Measurements from ENCODE around the gene S100G. TPM values are rescaled to one million over a fixed set of nuclear protein-coding genes. Genes with fewer than 3 reads are reported as not detected.
A peak's percentile ranks its signal among the peaks of the same experiment; 100 is the strongest.

Gene S100G
- total and polyA plus RNA-seq, 2 donors (not counting 3 experiments of a cell fraction or from before 2014, with no cell fraction given), result not detected

- POLR2A ChIA-PET, result no interaction called here
- Histone ChIP-seq H3K9ac (replicated peaks; ENCODE audit: extremely low read depth, insufficient read depth, low read length) (no peak overlapping the region), H3K79me2 (ENCODE audit: control insufficient read depth, insufficient read depth, low read length) (no peaks in the 10 kb centered on the region), H2AFZ (ENCODE audit: low read depth, low read length) (no peak overlapping the region), H3K4me1 (ENCODE audit: control insufficient read depth, extremely low read depth, insufficient read depth, low read length) (no peaks in the 10 kb centered on the region), H3K9me1 (replicated peaks; ENCODE audit: control insufficient read depth, extremely low read depth, insufficient read depth, low read length) (no peaks in the 10 kb centered on the region), H3K27me3 (ENCODE audit: control insufficient read depth in 2 of 2, insufficient read depth in 2 of 2, low read length in 2 of 2) (no peaks in the 10 kb centered on the region), H3K4me2 (ENCODE audit: insufficient read depth, low read length) (no peak overlapping the region), H4K20me1 (replicated peaks; ENCODE audit: control insufficient read depth, extremely low read depth, insufficient read depth, low read length) (no peaks in the 10 kb centered on the region), H3K27ac (ENCODE audit: insufficient read depth, low read depth, low read length) (no peak overlapping the region), H3K36me3 (ENCODE audit: control insufficient read depth in 2 of 2, extremely low read depth in 1 of 2, insufficient read depth in 2 of 2, low read length in 2 of 2) (peaks cover 0 to 3% of the 10 kb centered on the region in 2 experiments), H3K9me3 (replicated peaks; ENCODE audit: control insufficient read depth, insufficient read depth, low read length) (no peaks in the 10 kb centered on the region), H3K4me3 (replicated peaks in 1 of 3; ENCODE audit: insufficient read depth in 1 of 3, low read depth in 1 of 3, low read length in 3 of 3) (no peak overlapping the region)
- dilution Hi-C loops (cut with MboI; ENCODE audit: extremely low pct_ligation_motif_present, low sequenced_read_pairs) (no loop called here), intact Hi-C loops (cut with micrococcal nuclease) (loop anchor here (1.0 kb wide), 2 partner anchors 259 to 572 kb away; partner anchors contain the start of gene GRPR)
- BruUV-seq (replicated peaks), result no TSS peak
- DNase-seq (ENCODE audit: low read depth, low spot score), result peak; percentile 55
- TF ChIP-seq POLR2A (IDR thresholded peaks at IDR 0.05; ENCODE audit: low read depth, low read length) (no peak), CTCF (IDR thresholded peaks at IDR 0.05; ENCODE audit: extremely low read depth in 1 of 2, insufficient read depth in 1 of 2, low read depth in 1 of 2, low read length in 2 of 2) (peak; percentile 61 to 63)
- CTCF ChIA-PET, result interaction anchor here (0.7 to 1.0 kb wide), 4 partner anchors 12 to 573 kb away, joined by 3 to 4 read pairs (median 3); partner anchors contain the start of gene GRPR
- FAIRE-seq, result peak; percentile 85
These were observed 45.2 kb downstream of the S100G start for GRCh38 chrX:16695079-16695676.

GRCh38 chrX:16696956-16697355, 47.0 kb downstream of the S100G start:
- no peaks in the 10 kb centered on the region for H3K9me1 ChIP-seq (replicated peaks; ENCODE audit: control insufficient read depth, extremely low read depth, insufficient read depth, low read length)
- H3K9ac ChIP-seq (replicated peaks; ENCODE audit: extremely low read depth, insufficient read depth, low read length), result no peak overlapping the region
- dilution Hi-C loops (cut with MboI; ENCODE audit: extremely low pct_ligation_motif_present, low sequenced_read_pairs) (no loop called here), intact Hi-C loops (cut with micrococcal nuclease) (no loop called here)
- BruUV-seq (replicated peaks), result no TSS peak
- no peaks in the 10 kb centered on the region for H3K79me2 ChIP-seq (ENCODE audit: control insufficient read depth, insufficient read depth, low read length)
- DNase-seq (ENCODE audit: low read depth, low spot score) (no peak), FAIRE-seq (no peak)
- H4K20me1 ChIP-seq (replicated peaks; ENCODE audit: control insufficient read depth, extremely low read depth, insufficient read depth, low read length), result no peaks in the 10 kb centered on the region
- H2AFZ ChIP-seq (ENCODE audit: low read depth, low read length), result no peak overlapping the region
- no peaks in the 10 kb centered on the region for H3K27me3 ChIP-seq (ENCODE audit: control insufficient read depth in 2 of 2, insufficient read depth in 2 of 2, low read length in 2 of 2)
- peaks cover 0 to 3% of the 10 kb centered on the region in 2 experiments for H3K36me3 ChIP-seq (ENCODE audit: control insufficient read depth in 2 of 2, extremely low read depth in 1 of 2, insufficient read depth in 2 of 2, low read length in 2 of 2)
- H3K4me3 ChIP-seq (replicated peaks in 1 of 3; ENCODE audit: insufficient read depth in 1 of 3, low read depth in 1 of 3, low read length in 3 of 3), result no peak overlapping the region
- H3K4me2 ChIP-seq (ENCODE audit: insufficient read depth, low read length), result no peak overlapping the region
- no peak overlapping the region for H3K27ac ChIP-seq (ENCODE audit: insufficient read depth, low read depth, low read length)
- POLR2A ChIA-PET, result no interaction called here
- CTCF ChIA-PET, result interaction anchor here (1.1 to 1.3 kb wide), 4 partner anchors 252 to 574 kb away, joined by 3 to 6 read pairs (median 4); partner anchors contain the start of gene GRPR
- TF ChIP-seq POLR2A (IDR thresholded peaks at IDR 0.05; ENCODE audit: low read depth, low read length), result no peak
- no peak for TF ChIP-seq MYC (IDR thresholded peaks at IDR 0.05; ENCODE audit: low read depth, low read length)
- TF ChIP-seq GATA2 (IDR thresholded peaks at IDR 0.05; ENCODE audit: insufficient read depth, insufficient read length, low read depth, low read length), result no peak
- TF ChIP-seq EZH2 (IDR thresholded peaks at IDR 0.05; ENCODE audit: borderline replicate concordance, low read depth, low read length, severe bottlenecking), result no peak
- TF ChIP-seq POLR2AphosphoS5 (IDR thresholded peaks at IDR 0.05; ENCODE audit: insufficient read depth, low read depth, low read length), result no peak
- TF ChIP-seq CTCF (IDR thresholded peaks at IDR 0.05; ENCODE audit: extremely low read depth in 1 of 2, insufficient read depth in 1 of 2, low read depth in 1 of 2, low read length in 2 of 2), result no peak
- no peak for TF ChIP-seq FOS (IDR thresholded peaks at IDR 0.05; ENCODE audit: borderline replicate concordance, insufficient read depth, low read length)
- TF ChIP-seq MAX (IDR thresholded peaks at IDR 0.05; ENCODE audit: insufficient read depth, insufficient read length), result no peak
- no peak for TF ChIP-seq JUN (IDR thresholded peaks at IDR 0.05; ENCODE audit: borderline replicate concordance, insufficient read depth, insufficient read length, low read depth)
- H3K4me1 ChIP-seq (ENCODE audit: control insufficient read depth, extremely low read depth, insufficient read depth, low read length), result no peaks in the 10 kb centered on the region
- no peaks in the 10 kb centered on the region for H3K9me3 ChIP-seq (replicated peaks; ENCODE audit: control insufficient read depth, insufficient read depth, low read length)
